Keratinocyte (primary cell): ENCODE results near the gene NCR2. TPM values are rescaled to one million over a fixed set of nuclear protein-coding genes. Genes with fewer than 3 reads are reported as not detected.

Experiments used
- DNase-seq: peaks from one replicate; pipeline ENCODE4 v3.0.0-alpha.2; 2011; ENCODE audit warnings: low read depth, missing footprints, low spot score
- FAIRE-seq: peaks from 2 replicates; lab custom pipeline; 2011; peaks lifted over from hg19 to GRCh38; lab: Jason Lieb, UNC
- H2AFZ ChIP-seq: 2 replicates; pipeline ENCODE4 v1.6.0; 2012; ENCODE audit warnings: low read length, control low read depth, inconsistent platforms; ENCODE audit not compliant: control insufficient read depth
- H3K27ac ChIP-seq: 2 replicates; pipeline ENCODE4 v1.5.1; 2011; ENCODE audit warnings: low read length; ENCODE audit not compliant: control insufficient read depth, insufficient read depth
- H3K27me3 ChIP-seq: 3 replicates; pipeline ENCODE4 v1.6.0; 2011; ENCODE audit warnings: low read length; ENCODE audit not compliant: control insufficient read depth, insufficient read depth; ENCODE audit errors: extremely low read depth
- H3K36me3 ChIP-seq, 2 experiments: 2 replicates in 1 of 2; 3 replicates in 1 of 2; pipeline ENCODE4 v1.5.1; 2011; ENCODE audit warnings: low read length in 2 of 2, mild to moderate bottlenecking in 1 of 2; ENCODE audit not compliant: control insufficient read depth in 2 of 2, insufficient read depth in 2 of 2; ENCODE audit errors: extremely low read depth in 1 of 2
- H3K4me1 ChIP-seq: 3 replicates; pipeline ENCODE4 v1.5.1; 2011; ENCODE audit warnings: low read length; ENCODE audit not compliant: control insufficient read depth, insufficient read depth; ENCODE audit errors: extremely low read depth
- H3K4me2 ChIP-seq: 3 replicates; pipeline ENCODE4 v1.6.0; 2011; ENCODE audit warnings: low read depth, low read length; ENCODE audit not compliant: control insufficient read depth, insufficient read depth; ENCODE audit errors: extremely low read depth
- H3K4me3 ChIP-seq, 3 experiments: fragments of 200-600 bp in 1 of 3; sonication (generic) in 1 of 3; 2 replicates in 2 of 3; 3 replicates in 1 of 3; pipeline ENCODE4 v1.5.1; 2011 to 2016; ENCODE audit warnings: low read length in 3 of 3, mild to moderate bottlenecking in 3 of 3, control low read depth in 2 of 3, inconsistent platforms in 1 of 3, low read depth in 1 of 3, mixed read lengths in 1 of 3, mixed run types in 1 of 3, moderate library complexity in 1 of 3; ENCODE audit not compliant: control insufficient read depth in 2 of 3, insufficient read depth in 2 of 3; ENCODE audit errors: extremely low read depth in 1 of 3
- H3K79me2 ChIP-seq: 2 replicates; pipeline ENCODE4 v1.6.0; 2012; ENCODE audit warnings: low read length; ENCODE audit not compliant: control insufficient read depth, insufficient read depth
- H3K9ac ChIP-seq: 3 replicates; pipeline ENCODE4 v1.6.0; 2011; ENCODE audit warnings: low read length; ENCODE audit not compliant: control insufficient read depth, insufficient read depth; ENCODE audit errors: extremely low read depth
- H3K9me1 ChIP-seq: 3 replicates; pipeline ENCODE4 v1.6.0; 2011; ENCODE audit warnings: low read length; ENCODE audit not compliant: control insufficient read depth, insufficient read depth; ENCODE audit errors: extremely low read depth
- H3K9me3 ChIP-seq: 2 replicates; pipeline ENCODE4 v1.5.1; 2012; ENCODE audit warnings: low read depth, low read length; ENCODE audit not compliant: control insufficient read depth
- H4K20me1 ChIP-seq: 3 replicates; pipeline ENCODE4 v1.6.0; 2011; ENCODE audit warnings: low read length; ENCODE audit not compliant: control insufficient read depth, insufficient read depth; ENCODE audit errors: extremely low read depth
- EZH2 ChIP-seq: IDR thresholded peaks from one replicate; pipeline ENCODE4 v1.6.1; 2012; ENCODE audit warnings: inconsistent platforms, mild to moderate bottlenecking, low read length, moderate library complexity
- dilution Hi-C: fragments of 300-500 bp; cut with MboI; formaldehyde crosslinking; loops from one replicate; pipeline ENCODE4 v1.7.0; 2020; ENCODE audit warnings: low sequenced_read_pairs; ENCODE audit not compliant: extremely low pct_ligation_motif_present
- polyA minus RNA-seq, 3 experiments: library from RNA; depleted of rRNA, polyadenylated mRNA; stranded (reverse); fragments of >200 nt; gene quantifications; 1 replicate in 1 of 3; 2 replicates in 1 of 3; 3 replicates in 1 of 3; pipeline ENCODE4 v1.2.3, GENCODE V29; 2011
- polyA plus RNA-seq, 5 experiments: library from polyadenylated mRNA; depleted of rRNA in 3 of 5; stranded (reverse) in 3 of 5; stranded (forward) in 1 of 5; unstranded in 1 of 5; fragments of >200 nt; gene quantifications; 1 replicate in 1 of 5; 2 replicates in 3 of 5; 3 replicates in 1 of 5; pipeline versions ENCODE4 v1.2.1 to v1.2.3, GENCODE V29; 2011 to 2012; ENCODE audit warnings: missing spikeins in 2 of 5, low read depth in 1 of 5, low replicate concordance in 1 of 5
- TF ChIP-seq, protein P1 (sequence below), 3 experiments: IDR thresholded peaks in 1 of 3; conservative IDR thresholded peaks in 1 of 3; optimal IDR thresholded peaks in 1 of 3; 2 replicates in 2 of 3; 3 replicates in 1 of 3; pipeline versions ENCODE3 to v1.5.1; 2011; ENCODE audit warnings: low read length in 3 of 3, mild to moderate bottlenecking in 3 of 3, moderate library complexity in 2 of 3, control low read depth in 1 of 3, inconsistent platforms in 1 of 3; ENCODE audit not compliant: insufficient read depth in 2 of 3; ENCODE audit errors: extremely low read depth in 1 of 3

The NCR2 gene, protein sequence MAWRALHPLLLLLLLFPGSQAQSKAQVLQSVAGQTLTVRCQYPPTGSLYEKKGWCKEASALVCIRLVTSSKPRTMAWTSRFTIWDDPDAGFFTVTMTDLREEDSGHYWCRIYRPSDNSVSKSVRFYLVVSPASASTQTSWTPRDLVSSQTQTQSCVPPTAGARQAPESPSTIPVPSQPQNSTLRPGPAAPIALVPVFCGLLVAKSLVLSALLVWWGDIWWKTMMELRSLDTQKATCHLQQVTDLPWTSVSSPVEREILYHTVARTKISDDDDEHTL
- not detected in 3 replicates for polyA plus RNA-seq
- not detected for polyA plus RNA-seq (2011; ENCODE audit: low read depth)
- polyA plus RNA-seq (2011; cell fraction: cytosol; rRNA removed): not detected in 2 replicates
- polyA plus RNA-seq (2011; cell fraction: nucleus; rRNA removed): not detected in 2 replicates
- polyA plus RNA-seq (2012; ENCODE audit: low replicate concordance): not detected in 2 replicates
- not detected in 3 replicates for polyA minus RNA-seq
- not detected for polyA minus RNA-seq (2011; cell fraction: cytosol; rRNA and poly(A)+ RNA removed)
- polyA minus RNA-seq (2011; cell fraction: nucleus; rRNA and poly(A)+ RNA removed): not detected in 2 replicates

DNA sequence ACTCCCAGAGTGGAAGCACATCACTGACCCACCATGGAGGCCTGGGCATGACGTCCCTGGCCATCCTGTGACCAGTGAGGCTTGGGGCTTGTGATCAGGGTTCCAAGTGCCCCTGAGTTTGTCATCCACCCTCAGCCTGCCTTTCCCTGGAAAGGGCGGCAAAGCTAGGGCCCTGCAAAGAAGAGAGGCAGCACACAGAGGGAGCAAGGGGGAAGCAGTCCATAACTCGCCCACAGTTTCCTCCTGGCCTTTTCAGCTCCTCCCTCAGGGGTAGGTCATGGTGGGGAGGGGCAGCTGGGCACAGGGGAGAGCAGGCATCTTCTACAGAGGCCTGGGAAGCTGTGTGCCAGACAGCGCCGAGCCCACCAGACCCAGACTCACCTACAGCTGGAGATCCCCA is at the start of gene NCR2:
Gene NCR2 (plus strand): TSS at position 313 of the 400 bp plus-strand sequence. CDS start 269 bp downstream, outside the sequence.
- Histone ChIP-seq H3K4me1 (no peaks in the 10 kb centered on the region), H3K4me2 (no peak within 1 kb of the TSS), H3K79me2 (no peaks in the 10 kb centered on the region), H3K9me1 (no peaks in the 10 kb centered on the region), H3K27ac (no peak within 1 kb of the TSS), H4K20me1 (no peaks in the 10 kb centered on the region), H3K36me3 (no peaks in the 10 kb centered on the region), H3K9ac (no peak within 1 kb of the TSS), H3K4me3 (no peak within 1 kb of the TSS), H2AFZ (no peak within 1 kb of the TSS), H3K27me3 (peaks cover 17% of the 10 kb centered on the region), H3K9me3 (no peaks in the 10 kb centered on the region)
- dilution Hi-C loops: no loop called here
- TF ChIP-seq EZH2: no peak
- TF ChIP-seq, protein P1, sequence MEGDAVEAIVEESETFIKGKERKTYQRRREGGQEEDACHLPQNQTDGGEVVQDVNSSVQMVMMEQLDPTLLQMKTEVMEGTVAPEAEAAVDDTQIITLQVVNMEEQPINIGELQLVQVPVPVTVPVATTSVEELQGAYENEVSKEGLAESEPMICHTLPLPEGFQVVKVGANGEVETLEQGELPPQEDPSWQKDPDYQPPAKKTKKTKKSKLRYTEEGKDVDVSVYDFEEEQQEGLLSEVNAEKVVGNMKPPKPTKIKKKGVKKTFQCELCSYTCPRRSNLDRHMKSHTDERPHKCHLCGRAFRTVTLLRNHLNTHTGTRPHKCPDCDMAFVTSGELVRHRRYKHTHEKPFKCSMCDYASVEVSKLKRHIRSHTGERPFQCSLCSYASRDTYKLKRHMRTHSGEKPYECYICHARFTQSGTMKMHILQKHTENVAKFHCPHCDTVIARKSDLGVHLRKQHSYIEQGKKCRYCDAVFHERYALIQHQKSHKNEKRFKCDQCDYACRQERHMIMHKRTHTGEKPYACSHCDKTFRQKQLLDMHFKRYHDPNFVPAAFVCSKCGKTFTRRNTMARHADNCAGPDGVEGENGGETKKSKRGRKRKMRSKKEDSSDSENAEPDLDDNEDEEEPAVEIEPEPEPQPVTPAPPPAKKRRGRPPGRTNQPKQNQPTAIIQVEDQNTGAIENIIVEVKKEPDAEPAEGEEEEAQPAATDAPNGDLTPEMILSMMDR (optimal IDR thresholded peaks at IDR 0.05 in 1 of 3, IDR thresholded peaks at IDR 0.05 in 1 of 3, conservative IDR thresholded peaks at IDR 0.05 in 1 of 3; ENCODE audit: extremely low read depth in 1 of 3, insufficient read depth in 2 of 3, low read length in 3 of 3): no peak
- FAIRE-seq (no peak), DNase-seq (no peak)

DNA sequence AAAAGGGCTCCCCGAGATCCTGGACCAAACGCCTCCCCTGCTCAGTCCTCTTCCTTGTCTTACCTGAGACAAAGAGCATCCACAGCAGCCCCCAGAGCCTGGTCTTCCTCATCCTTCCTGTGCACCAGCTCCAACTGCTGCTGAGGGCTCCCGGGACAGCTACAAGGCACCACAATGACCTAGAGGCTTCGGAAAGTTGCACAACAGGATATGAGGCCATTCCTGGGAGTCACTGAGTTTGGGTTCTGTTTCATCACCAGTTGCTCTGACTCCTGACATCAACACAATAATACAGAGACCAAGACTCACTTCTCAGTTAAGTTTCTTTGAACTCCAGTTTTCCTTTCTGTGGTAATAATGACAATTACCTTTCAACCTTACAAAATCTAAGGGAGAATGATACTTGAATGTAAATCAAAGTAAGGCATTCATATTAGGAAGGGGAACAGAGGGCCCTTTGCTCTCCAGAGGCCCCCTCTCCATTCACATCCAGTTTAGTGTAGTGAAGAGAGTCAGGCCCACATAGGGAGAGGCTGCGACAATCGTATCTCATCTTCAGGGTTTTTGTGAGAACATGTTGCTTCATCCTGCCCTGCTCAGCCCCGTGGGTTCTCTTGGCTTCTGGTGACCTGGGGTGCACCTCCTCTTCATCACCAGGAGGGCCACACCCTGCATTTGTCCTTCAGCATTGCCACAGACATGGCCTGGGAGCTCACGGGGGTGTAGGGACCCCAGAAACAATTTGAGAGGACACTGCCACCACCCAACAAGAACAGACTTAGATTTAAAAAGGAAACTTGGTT is 48.7 kb upstream of the NCR2 start, which contains the start of gene TREM1:
Gene TREM1 (minus strand): TSS at position 139 of the 803 bp plus-strand sequence. CDS start 27 bp downstream, at position 112.
- no peak within 1 kb of the TSS for H2AFZ ChIP-seq
- no peaks in the 10 kb centered on the region for H4K20me1 ChIP-seq
- peaks cover 12% of the 10 kb centered on the region for H3K27me3 ChIP-seq
- FAIRE-seq (no peak), DNase-seq (no peak)
- TF ChIP-seq EZH2: no peak
- TF ChIP-seq, protein P1 (optimal IDR thresholded peaks at IDR 0.05 in 1 of 3, IDR thresholded peaks at IDR 0.05 in 1 of 3, conservative IDR thresholded peaks at IDR 0.05 in 1 of 3; ENCODE audit: extremely low read depth in 1 of 3, insufficient read depth in 2 of 3, low read length in 3 of 3): no peak
- H3K4me1 ChIP-seq: peaks cover 2% of the 10 kb centered on the region
- no peak within 1 kb of the TSS for H3K4me2 ChIP-seq
- H3K79me2 ChIP-seq: no peaks in the 10 kb centered on the region
- H3K27ac ChIP-seq: no peak within 1 kb of the TSS
- no peaks in the 10 kb centered on the region for H3K36me3 ChIP-seq
- no peak within 1 kb of the TSS for H3K9ac ChIP-seq
- H3K9me1 ChIP-seq: no peaks in the 10 kb centered on the region
- dilution Hi-C loops: no loop called here
- no peaks in the 10 kb centered on the region for H3K9me3 ChIP-seq
- no peak within 1 kb of the TSS for H3K4me3 ChIP-seq
